Body of pancreas (tissue), 4 donors: Measurements from ENCODE around the gene SLC7A6.

Experiments
- CTCF ChIP-seq, 7 experiments: fragments of 450-650 bp in 4 of 7; fragments of 200-600 bp in 3 of 7; sonication (generic) in 3 of 7; IDR thresholded peaks; one replicate each; pipeline ENCODE4 v1.5.1; 2016 to 2019; ENCODE audit warnings: antibody characterized with exemption in 7 of 7
- POLR2A ChIP-seq, 3 donors: fragments of 450-650 bp; IDR thresholded peaks; one replicate each; pipeline ENCODE4 v1.6.1; 2016; ENCODE audit warnings: antibody characterized with exemption in 3 of 3, mild to moderate bottlenecking in 2 of 3

- TF ChIP-seq POLR2A (IDR thresholded peaks at IDR 0.05) (no peak), CTCF (IDR thresholded peaks at IDR 0.05) (no peak)
These were observed 20.5 kb downstream of the SLC7A6 start for GRCh38 chr16:68284847-68285246.
